CD4-positive, alpha-beta T cell treated with Interleukin-6 for 4 hours (primary cell): ENCODE results near the gene B3GALT6.

Source experiments
- DNase-seq: peaks from one replicate; pipeline ENCODE4 v3.0.0-alpha.2; 2020; ENCODE audit warnings: mixed read lengths

The B3GALT6 gene

DNA sequence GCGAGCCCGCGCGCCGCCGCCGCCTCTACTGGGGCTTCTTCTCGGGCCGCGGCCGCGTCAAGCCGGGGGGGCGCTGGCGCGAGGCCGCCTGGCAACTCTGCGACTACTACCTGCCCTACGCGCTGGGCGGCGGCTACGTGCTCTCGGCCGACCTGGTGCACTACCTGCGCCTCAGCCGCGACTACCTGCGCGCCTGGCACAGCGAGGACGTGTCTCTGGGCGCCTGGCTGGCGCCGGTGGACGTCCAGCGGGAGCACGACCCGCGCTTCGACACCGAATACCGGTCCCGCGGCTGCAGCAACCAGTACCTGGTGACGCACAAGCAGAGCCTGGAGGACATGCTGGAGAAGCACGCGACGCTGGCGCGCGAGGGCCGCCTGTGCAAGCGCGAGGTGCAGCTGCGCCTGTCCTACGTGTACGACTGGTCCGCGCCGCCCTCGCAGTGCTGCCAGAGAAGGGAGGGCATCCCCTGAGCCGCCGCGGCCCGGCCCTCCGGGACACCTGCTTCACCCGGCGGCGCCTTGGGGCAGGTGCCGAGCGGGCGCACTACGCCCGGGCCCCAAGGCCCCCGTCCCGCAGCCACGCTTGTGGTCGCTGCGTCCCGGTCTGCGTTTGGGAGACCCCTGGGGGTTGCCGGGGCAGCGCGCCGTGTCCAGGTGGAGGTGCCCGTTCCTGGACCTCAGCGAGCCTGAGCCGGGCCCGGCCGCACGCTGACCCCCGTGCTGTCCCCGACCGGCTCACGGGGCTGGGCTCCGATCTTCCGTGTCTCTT lies 944 bp downstream of the B3GALT6 start:
- no peak for DNase-seq

DNA sequence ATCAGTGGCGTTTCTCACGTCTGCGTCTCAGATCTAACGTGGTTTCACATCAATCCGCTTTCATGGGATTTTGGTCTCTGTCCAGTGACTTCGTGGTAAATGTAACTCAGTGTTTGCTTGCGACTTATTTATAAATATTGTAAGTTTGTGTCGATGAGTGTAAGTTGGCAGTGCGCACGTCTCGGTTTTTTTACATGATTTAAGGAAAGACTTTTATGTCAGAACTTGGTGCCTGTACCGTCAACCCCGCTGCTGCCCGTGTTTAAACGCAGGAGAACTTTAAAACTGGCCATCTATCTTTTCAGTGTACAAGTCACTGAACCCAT lies 1.5 kb downstream of the B3GALT6 start:
- DNase-seq: no peak

DNA sequence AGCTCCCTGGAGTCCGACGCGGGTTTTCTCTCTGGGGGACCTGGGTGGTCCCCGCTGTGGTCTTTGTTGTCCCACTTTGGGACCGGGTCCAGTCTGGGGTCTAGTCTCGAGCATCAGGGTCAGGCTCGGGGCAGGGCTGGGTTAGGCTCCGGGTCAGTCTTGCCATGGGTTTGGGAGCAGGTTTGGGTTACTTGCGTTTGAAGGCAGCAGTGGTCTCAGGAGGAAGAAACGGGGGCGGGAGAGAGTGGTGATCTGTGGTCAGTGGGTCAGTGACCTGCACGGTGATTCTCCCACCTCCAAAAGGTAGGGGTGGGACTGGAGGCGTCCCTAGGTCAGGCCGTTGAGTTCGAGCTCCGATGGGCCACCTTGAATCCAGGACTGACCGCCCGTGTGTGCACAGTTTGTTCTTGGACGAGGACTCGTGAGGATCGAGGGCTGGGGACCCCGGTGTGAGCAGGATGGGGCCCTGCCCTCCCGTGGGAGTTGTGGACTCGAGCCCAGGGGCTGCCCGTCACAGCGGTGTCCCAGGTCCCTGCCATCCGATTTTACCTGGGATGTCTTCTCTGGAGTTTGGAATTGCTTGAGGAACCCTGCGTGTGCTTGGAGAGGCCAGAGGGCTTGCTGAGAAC lies 2.3 kb downstream of the B3GALT6 start:
- no peak for DNase-seq

DNA sequence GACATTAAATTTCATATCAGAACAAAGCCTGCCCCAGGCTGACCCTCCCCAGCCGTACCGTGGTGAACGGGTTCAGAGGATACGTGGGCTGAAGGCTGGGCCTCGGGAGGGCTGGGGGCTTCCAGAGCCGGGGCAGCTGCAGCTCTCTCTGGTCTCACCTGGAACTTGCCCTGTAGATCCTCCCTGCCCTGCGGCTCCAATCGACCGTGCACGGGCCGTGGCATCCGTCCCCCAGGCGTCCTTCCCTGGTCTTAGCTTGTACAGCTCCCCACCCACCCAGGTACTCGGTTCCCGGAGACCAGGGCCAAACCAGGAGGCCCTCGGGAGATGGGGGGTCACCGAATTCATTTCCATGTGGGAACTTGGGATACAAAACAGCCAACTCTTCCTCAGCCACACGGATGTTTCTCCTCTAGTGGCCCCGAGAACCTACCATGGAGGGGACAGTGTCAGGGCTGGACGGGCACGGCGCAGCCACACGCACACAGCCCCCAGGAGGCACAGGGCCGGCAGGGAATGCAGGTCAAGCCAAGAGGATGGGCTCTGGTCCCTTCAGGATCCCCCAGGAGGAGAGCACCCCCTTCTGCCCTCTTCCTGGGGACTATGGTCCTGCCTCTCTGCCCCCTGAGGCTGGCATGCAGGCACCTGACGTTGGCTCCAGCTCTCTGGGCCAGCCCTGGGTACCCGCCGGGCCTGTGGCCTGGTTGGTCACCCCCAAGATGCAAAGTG lies 3.1 kb downstream of the B3GALT6 start:
- no peak for DNase-seq

DNA sequence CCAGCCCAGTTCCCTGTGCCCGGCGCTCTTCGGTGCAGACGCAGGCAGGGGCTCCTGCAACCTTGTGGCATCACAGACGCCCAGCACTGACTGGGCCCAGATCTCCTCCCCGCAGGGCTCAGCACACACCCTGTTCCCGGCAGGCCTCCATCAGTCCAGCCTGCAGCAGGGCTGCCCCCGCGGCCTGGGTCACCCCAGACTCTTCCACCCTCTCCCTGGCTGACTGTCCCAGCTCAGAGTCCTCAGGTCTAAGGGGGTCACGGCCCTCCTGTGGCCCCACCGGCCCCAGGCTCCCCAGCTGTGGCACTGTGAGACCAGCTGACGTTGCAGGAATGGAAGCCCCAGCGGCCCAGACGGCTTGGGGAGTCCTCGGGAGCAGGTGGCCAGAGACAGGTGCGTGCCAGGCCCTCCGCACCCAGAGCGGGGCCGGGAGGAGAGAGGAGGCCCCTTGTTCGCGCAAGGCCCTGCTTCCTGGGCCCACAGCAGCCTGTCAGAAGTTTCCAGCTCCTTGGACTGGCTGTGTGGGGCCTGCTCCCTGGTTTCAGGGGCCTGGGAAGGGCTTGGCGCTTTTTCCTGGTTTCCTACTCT lies 4.2 kb downstream of the B3GALT6 start:
- DNase-seq: no peak

DNA sequence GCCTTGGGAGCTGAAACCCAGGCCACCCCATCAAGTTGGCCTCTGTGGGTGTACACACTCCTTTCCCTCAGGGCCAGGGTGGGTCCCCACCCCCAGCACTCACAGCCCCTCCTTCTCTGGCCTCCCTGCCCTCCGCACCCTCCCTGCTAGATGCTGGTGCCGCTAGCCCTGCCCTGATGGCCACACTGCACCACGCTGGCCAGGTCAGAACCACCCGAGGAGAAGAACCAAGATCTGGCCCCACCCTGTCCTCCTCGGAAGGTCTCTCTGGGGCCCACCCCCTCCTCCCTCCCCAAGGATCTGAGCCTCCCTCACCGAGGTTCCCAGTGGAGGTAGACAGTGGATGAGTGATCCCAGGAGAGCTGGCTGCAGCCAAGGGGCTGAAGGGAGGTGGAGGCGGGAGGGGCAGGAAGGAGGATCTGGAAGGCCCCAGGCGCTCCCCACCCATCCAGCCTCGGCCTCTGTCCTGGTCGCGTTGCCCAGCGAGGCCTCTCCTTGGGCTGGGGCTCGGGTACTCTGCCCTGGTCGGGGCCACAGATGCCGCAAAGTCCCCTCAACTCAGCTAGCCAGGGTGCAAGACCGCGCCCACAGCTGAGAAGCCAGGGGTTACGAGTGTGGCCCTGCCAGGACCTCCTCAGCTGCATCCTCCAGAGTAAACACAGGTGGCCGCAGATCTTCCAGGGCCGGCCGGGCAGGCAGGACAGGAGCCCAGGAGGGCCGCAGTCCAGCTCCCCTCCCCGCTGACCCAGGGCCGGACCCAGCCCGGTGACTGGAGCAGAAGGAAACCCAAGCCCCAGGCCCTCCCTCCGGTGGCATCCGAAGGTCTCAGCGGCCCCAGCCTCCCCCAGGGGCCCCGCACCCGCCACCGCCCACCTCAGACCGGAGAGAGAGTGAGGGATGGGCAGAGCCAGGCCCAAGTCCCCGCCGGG lies 5.2 kb downstream of the B3GALT6 start:
- no peak for DNase-seq

DNA sequence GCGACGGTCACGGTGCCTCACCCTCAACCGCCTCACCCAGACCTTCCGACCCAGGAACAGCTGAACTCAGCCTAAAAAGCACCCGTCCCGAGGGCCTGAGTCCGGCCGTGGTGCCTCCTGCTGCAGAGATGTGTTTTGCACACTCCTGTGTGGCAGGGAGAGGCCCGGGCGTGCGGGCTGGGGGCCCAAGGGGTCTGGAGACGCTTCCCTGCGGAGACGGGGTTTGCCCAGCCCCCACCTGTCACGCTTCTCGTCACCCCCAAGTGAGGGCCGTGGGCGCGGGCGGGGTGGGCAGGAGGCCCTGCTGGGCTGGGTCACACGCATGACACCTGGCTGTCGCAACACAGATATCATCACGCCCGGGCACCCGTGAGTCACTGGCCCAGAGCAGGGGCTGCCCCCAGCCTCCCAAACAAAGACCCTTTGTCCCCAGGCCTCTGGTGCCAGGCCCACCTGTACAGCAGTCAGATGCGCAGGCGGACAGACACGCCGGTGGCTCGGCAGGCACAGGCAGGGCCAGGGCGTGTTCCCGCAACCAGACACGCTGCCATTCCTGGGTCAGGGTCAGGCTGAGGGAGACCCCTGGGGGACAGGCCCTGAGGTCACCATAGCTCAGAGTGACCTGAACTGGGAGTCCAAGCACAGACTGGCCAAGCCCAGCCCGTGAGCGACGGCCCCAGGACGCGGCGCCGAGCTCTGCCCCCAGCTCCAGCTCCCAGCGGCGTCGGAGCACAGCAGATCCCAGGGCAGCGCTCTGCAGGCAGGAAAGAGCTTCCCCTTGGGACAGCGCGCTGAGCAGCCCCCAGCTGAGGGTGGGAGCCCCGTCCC lies 6.1 kb downstream of the B3GALT6 start:
- no peak for DNase-seq

DNA sequence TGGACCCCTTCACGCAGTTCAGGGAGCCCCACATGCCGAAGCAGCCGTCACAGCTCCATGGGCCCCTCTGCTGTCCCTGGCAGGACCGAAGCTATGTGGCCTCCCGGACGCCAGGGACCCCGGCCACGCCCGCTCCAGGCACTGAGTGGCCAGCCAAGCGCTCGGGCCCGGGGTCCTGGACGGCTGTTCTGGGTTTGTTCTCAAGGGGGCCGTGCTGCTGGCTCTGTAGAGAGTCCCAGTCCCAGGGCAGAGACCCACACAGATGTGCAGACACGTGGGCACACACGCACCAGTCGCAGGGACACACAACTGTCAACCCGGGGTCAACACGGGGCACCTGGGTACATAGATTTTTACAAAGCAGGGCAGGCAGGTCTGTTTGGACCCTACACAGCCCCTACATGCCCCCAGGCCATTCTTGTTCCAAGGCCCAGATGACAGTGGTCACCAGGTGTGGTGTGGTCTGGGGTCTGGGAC lies 6.7 kb downstream of the B3GALT6 start:
- DNase-seq: no peak

DNA sequence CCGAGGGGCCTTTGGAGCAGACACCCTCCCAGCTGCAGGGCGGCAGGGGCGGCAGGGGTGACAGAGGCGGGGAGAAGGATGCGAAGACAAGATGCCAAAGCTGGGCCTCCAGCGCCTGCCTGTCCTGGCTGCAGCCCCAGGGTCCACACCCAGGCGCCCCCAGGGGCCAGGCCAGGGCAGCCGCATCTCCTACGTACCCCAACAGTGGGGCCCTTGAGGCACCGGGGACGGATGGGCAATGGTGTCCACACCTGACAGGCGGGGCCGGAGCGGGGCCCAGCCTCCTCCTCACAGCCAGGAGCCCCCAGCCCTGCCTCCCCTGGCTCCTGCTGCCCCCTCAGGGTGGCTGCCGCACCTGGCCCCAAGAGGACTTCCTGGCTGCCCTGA lies 7.2 kb downstream of the B3GALT6 start:
- DNase-seq: no peak

DNA sequence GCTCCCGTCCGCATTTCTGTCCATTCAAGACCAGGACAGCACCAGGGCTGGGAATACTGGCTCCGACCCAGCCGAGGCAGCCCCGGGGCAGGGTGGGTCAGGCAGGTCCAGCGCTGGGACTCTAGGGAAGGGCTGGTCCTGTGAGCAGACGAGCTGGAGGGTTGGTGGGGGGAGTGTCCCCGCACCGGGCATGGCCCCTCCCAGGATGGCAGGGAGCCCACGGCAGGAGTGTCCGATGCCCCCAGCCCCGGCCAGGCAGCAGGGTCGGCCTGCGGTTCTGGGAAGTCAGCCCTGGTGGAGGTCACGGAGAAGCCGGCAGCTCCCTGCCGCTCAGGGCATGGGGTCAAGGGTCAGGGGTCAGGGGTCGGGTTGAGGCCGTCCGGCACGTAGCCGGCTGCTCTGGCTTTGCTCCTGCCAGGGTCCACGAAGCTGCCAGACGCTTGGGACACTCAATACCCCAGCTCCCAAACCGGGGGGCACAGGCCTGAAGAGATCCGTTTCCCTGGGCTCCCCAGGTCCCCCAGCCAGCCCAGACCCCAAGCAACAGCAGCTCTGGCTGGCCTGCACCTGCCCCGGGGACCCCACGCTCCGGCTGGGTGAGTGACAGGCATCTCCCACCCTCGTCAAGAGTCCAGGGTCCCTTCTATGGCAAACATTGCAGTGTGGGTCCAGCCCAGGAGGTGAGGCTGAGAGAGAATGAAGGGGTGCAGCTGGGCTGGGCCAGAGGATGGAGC lies 7.7 kb downstream of the B3GALT6 start:
- no peak for DNase-seq

DNA sequence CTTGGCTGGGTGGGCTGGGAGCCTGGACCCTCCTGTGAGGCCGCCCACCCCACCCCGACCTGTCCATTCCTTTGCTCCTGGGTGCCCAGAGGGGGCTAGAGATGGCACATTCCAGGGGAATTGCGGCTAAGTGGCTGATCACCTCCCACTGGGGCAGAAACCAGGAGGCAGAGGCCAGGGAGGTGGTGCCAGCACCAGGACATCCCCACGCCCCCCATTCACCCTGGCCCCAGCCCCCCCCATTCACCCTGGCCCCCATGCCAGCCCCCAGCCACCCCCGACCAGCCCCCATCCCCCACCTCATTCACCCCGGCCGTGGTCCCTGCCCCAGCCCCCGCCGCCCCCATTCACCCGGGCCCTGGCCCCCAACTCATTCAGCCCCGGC lies 8.3 kb downstream of the B3GALT6 start:
- no peak for DNase-seq

DNA sequence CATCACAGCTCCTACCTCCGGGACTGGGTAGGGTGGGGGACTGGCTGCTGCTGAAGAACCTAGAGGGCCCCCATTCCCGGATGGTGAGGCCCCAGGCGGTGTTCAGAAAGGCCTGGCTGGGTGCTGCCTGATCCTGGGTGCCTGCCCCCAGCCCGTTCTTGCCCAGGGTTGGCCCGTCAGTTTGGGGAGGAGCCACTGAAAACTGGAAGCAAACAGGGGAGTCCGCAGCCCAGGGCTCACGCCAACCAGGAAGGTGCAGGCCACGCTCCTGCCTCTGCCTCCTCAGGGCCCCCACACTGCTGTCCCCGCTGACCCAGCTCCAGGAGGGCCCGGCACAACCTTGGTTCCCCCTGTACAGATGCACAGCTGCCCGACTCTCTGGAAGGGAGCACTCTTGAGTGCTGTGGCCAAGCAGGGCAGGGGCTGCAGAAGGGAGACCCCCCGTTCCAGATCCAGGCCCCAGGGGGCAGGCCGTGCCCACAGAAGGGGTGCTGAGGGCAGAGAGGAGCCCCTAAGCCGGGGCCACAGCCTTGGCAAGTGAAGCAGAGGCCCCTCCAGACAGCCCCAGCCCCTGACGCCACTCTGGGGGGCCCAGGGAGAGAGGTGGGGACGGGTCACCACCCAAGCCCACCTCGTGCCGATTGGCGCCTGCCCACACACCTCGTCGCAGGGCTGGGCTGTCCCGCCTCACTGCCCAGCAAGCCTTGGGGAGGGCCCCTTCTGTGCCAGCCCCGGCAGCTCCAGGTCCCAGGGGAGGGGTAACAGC lies 9.0 kb downstream of the B3GALT6 start:
- no peak for DNase-seq

DNA sequence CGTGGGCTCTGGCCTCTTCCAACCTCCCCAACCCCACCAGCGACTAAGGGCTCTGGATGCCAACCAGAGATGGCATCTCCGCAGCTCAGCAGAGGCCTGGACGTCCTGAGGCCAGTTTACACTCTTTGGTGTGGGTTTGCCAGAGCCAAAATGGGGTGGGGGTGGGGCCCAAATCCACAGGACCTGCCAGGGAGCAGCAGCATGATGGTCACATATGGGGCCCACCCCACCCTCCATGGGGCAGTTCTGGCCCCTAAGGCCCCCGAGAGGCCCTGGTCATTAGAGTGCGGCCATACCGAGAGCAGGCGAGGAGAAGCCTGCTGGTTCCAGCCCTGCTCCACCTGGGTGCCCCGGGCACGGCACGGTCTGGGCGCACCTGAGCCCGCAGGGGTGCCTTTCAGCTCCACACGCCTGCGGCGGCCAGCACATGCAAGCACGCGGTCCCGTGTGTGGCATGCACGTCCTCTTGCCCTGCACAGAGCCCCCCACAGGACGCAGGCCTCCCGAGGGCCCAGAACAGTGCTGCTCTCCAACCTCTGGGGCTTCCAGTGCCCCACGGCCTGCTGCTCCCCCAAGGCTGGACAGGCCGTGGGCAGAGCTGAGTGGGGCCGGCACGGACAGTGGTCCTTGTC lies 9.7 kb downstream of the B3GALT6 start:
- no peak for DNase-seq

DNA sequence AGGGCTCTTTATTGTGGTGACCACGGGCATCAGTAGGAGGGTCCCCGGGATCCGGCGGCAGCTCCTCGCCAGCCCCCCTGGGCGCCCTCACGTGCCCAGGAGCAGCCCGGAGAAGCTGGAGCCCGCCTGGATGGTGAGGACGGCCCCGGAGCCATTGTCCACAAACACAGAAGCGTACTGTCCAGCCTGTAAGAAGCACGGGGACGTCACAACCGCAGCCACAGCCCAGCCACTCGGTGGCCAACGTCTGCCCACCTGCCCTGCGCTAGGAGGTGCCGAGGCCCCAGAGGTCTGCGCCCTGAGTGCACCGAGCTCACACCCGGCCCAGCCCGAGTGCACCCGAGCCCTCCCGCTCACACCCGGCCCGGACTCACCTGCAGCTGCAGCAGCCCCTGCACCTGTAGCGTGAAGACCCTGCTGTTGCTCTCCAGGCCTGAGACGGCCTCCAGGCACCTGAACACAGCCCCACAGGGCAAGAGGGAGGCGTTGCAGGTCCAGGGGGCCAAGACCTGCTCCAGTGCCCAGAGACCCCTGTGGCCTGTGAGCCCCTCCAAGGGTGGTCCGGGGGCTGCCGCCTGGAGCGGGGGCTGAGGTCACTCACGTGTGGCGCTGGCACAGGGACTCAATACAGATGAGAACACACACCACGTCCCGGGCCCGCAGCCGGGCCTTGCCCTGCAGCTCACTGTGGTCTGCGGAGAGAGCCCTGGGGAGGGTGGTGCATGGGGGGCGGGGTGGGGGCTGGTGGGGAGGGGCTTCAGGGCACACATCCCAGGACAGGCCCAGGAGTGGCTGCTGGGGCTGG lies 10.6 kb downstream of the B3GALT6 start:
- no peak for DNase-seq

DNA sequence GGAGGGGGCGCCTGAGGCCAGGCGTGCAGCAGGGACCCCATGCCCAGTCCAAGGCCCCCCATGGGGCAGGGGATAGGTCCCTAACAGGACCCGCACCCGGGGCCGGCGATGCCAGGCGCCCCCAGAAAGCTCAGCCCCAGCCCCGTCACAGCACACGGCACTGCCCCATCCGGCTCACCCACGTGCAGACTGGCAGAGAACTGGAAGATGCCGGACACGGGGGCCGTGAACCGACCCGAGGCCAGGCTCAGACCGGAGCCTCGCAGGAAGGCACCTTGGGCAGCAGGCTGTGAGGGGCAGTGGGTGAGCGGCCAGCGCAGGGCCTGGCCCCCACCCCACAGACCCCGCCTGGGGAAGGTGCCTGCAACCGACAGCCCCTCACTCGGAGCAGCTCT lies 11.2 kb downstream of the B3GALT6 start:
- no peak for DNase-seq

DNA sequence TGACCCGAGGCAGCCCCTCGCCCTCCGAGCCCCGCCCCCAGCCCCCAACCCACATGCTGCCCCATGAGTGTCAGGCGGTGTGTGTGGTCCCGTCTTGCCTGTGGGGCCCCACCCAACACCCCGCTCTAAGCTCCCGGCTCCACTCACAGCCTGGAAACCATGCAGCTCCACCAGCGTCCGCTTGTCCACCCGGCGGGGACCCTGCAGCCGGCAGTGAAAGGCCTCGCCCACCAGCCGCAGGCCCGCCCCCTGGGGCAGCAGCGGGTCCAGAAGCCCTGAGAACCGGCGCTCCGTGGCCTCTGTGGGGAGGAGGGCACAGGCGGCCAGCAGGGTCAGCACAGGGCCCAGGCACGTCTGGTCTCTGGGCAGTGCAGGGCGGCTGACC lies 11.8 kb downstream of the B3GALT6 start:
- no peak for DNase-seq

DNA sequence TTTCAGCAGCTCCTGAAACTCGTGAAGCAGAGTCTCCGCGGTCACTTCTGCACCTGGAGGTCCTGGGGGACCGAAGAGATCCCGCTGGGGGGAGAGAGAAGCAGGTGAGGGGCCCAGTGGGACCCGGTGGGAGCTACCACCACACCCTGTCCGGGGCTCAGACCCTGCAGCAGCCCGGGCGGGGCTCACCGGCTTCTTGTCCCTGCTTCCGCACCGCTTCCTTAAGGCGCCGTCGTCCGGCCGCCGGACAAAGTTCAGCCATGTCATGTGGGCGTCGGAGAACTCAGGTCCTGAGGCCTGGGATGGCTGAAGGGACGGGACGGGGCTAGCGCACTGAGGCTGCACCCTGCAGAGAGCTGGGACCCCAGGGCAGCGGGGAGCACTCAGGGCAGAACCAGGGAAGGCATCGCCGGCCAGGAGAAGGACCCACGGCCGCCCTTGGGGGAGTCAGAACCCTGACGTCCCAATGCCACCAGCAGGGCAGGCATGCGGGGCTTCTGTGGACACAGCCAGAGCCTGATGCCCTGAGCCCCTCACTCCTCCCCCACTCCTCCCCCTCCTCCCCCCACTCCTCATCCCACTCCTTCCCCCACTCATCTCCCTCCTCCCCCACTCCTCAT lies 12.3 kb downstream of the B3GALT6 start:
- no peak for DNase-seq

DNA sequence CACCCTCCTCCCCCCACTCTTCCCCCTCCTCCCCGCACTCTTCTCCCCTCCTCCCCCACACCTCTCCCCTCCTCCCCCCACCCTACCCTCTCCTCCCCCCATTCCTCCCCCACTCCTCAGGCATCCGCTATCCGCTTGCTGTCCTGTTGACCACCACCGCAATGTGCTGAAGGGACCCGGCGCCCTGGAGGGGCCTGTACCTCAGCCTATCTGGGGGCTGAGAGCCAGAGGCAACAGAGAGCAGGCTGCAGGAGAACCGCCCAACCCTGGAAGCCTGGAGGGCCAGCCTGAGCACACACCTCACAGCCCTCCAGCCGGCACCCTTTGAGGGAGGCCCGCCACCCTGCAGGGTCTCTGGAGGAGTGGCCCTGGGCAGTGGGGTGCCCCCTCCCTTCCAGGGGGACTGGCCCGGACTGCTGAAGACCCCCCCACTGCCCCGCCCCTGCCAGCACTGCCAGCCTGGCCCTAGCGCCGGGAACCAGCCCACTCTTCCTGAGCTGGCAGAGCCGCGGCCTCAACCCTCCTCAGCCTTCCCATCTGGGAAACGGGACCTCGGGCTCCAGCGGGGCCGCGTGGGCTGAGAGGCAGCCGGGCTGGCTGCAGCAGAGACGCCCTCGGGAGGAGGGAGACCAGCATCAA lies 13.3 kb downstream of the B3GALT6 start:
- DNase-seq: no peak
